Activated T-cell treated with anti-CD3 and anti-CD28 coated beads, Interleukin-2, amount 50 U/mL, for 24 hours (primary cell): Measurements from ENCODE around the gene AGBL4.

Source experiments
- DNase-seq: peaks from one replicate; pipeline ENCODE4 v3.0.0-alpha.2; 2020
- H3K27ac Mint-ChIP-seq: 2 replicates; pipeline ENCODE4 v1.8.0; 2020; ENCODE audit warnings: mild to moderate bottlenecking, mixed read lengths
- H3K27me3 Mint-ChIP-seq: 2 replicates; pipeline ENCODE4 v1.8.0; 2020; ENCODE audit warnings: mixed read lengths
- H3K36me3 Mint-ChIP-seq: 2 replicates; pipeline ENCODE4 v1.8.0; 2020; ENCODE audit warnings: low read depth, mixed read lengths
- H3K4me1 Mint-ChIP-seq: 2 replicates; pipeline ENCODE4 v1.8.0; 2020; ENCODE audit warnings: low read depth, mixed read lengths
- H3K4me3 Mint-ChIP-seq: 2 replicates; pipeline ENCODE4 v1.8.0; 2020; ENCODE audit warnings: mild to moderate bottlenecking, moderate library complexity, mixed read lengths
- H3K9me3 Mint-ChIP-seq: 2 replicates; pipeline ENCODE4 v1.8.0; 2020; ENCODE audit warnings: mixed read lengths

AGBL4 gene

DNA sequence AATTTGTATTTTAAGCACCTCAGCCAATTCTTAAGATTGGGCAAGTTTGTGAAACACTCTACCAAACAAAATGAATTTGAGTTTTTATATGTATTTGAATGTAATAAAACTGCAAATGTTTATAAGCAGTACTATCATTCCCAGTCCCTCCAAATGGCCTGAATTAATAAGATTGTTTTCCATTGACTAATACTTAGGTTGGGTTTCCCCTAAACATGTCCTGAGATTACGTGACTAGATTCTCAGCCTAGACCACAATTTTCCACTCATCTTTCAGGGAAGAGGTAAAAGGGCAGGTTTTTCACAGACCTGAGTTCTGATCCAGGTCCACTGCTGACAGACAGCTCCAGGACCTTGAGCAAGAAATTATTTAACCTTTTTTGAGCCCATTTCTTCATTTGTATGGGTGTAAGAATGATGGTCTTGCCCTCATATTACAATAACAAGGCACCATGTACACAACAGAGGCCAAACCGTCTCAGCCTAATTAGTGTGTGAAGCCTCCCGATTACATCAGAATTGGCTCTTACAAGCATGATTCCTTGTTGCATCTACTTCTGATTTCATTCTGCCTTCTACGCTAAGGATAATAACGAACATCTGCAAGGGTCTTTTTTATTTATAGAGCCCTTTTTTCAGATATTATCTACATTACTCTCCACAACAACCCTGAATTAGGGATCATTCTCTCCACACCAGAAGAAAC, 1298.3 kb downstream of the AGBL4 start:
- H3K4me3 Mint-ChIP-seq, result no peak overlapping the region
- H3K36me3 Mint-ChIP-seq, result peaks cover 2% of the 10 kb centered on the region
- no peaks in the 10 kb centered on the region for H3K9me3 Mint-ChIP-seq
- no peak for DNase-seq
- no peaks in the 10 kb centered on the region for H3K27me3 Mint-ChIP-seq
- H3K27ac Mint-ChIP-seq, result no peak overlapping the region
- H3K4me1 Mint-ChIP-seq, result peaks cover 13% of the 10 kb centered on the region

DNA sequence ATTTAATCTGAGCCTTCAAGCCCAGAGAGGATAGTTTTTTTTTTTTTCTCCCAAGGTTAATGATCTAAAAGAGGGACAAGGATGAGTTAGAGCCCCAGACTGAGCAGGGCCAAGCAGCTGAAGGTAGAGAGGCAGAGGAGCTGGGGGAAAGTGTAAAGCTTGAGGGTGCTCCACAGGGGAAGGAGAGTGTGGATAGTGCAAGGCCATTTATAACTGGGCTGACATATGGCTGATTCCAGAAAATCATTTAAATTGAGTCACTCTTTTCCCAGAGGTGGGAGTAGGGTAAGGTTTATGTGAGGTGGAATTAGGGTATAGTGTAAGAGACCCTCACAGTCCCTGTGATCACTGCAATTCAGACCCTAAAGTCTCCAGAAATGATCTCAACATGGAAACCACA, 1302.8 kb downstream of the AGBL4 start:
- Mint-ChIP-seq H3K9me3 (no peaks in the 10 kb centered on the region), H3K27me3 (no peaks in the 10 kb centered on the region), H3K36me3 (no peaks in the 10 kb centered on the region), H3K4me1 (peaks cover 2% of the 10 kb centered on the region), H3K27ac (no peak overlapping the region), H3K4me3 (no peak overlapping the region)
- no peak for DNase-seq

- Mint-ChIP-seq H3K27ac (no peak overlapping the region), H3K36me3 (no peaks in the 10 kb centered on the region), H3K4me3 (no peak overlapping the region), H3K27me3 (no peaks in the 10 kb centered on the region), H3K4me1 (no peaks in the 10 kb centered on the region), H3K9me3 (no peaks in the 10 kb centered on the region)
- DNase-seq, result no peak
These were observed 1305.0 kb downstream of the AGBL4 start for GRCh38 chr1:48718705-48719104.

- H3K4me3 Mint-ChIP-seq, result no peak overlapping the region
- H3K36me3 Mint-ChIP-seq, result no peaks in the 10 kb centered on the region
- no peak overlapping the region for H3K27ac Mint-ChIP-seq
- no peaks in the 10 kb centered on the region for H3K27me3 Mint-ChIP-seq
- DNase-seq, result no peak
- no peaks in the 10 kb centered on the region for H3K4me1 Mint-ChIP-seq
- H3K9me3 Mint-ChIP-seq, result no peaks in the 10 kb centered on the region
These were observed 1305.6 kb downstream of the AGBL4 start for GRCh38 chr1:48718116-48718630.

- Mint-ChIP-seq H3K27ac (no peak overlapping the region), H3K4me1 (no peaks in the 10 kb centered on the region), H3K27me3 (no peaks in the 10 kb centered on the region), H3K9me3 (no peaks in the 10 kb centered on the region), H3K36me3 (no peaks in the 10 kb centered on the region), H3K4me3 (no peak overlapping the region)
- no peak for DNase-seq
These were observed 1306.7 kb downstream of the AGBL4 start for GRCh38 chr1:48717082-48717481.

DNA sequence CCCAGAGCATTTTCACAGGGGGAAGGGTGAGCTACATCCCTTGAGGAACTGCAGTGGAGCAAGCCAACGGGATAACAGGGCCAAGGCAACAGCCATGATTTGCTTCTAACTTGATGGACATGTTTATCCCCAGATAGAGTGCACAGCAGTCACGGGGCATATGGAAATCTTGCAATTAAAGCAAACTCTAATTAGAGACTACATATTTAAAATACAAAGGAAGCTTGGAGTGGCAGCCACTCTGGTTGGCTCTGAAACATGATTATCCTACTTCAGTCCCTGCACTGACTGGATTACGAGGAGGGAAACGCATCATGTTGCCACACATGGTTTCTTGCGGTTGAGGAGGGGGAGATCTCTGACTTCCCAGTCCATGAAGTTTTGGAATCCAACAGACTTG, 1307.8 kb downstream of the AGBL4 start:
- Mint-ChIP-seq H3K4me3 (no peak overlapping the region), H3K9me3 (no peaks in the 10 kb centered on the region), H3K27ac (no peak overlapping the region), H3K4me1 (no peaks in the 10 kb centered on the region), H3K27me3 (no peaks in the 10 kb centered on the region), H3K36me3 (no peaks in the 10 kb centered on the region)
- DNase-seq, result no peak

- Mint-ChIP-seq H3K36me3 (no peaks in the 10 kb centered on the region), H3K9me3 (no peaks in the 10 kb centered on the region), H3K4me3 (no peak overlapping the region), H3K27ac (no peak overlapping the region), H3K4me1 (no peaks in the 10 kb centered on the region), H3K27me3 (no peaks in the 10 kb centered on the region)
- no peak for DNase-seq
These were observed 1312.8 kb downstream of the AGBL4 start for GRCh38 chr1:48710915-48711314.

DNA sequence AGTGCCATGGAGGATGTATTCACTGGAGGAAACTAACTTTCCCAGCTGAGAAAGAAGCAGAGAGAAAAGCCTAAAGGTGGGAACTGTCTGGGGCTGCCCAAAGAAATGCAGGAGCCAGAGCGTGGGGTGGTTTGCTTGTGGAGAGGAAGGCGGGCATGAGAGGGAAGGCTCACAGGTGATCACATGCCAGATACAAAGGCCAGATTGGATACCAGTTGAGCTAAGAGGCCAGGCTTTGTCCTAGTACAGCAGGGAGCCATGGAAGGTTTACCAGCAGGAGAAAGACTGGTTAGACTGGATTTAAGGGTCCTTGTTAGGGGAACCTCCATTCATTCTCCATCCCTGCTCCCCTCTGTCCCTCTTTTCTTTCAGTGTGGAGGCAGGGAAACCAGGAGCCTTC, 1313.4 kb downstream of the AGBL4 start:
- no peaks in the 10 kb centered on the region for H3K4me1 Mint-ChIP-seq
- no peaks in the 10 kb centered on the region for H3K9me3 Mint-ChIP-seq
- no peaks in the 10 kb centered on the region for H3K27me3 Mint-ChIP-seq
- H3K36me3 Mint-ChIP-seq, result no peaks in the 10 kb centered on the region
- H3K27ac Mint-ChIP-seq, result no peak overlapping the region
- no peak for DNase-seq
- H3K4me3 Mint-ChIP-seq, result no peak overlapping the region

- Mint-ChIP-seq H3K4me3 (no peak overlapping the region), H3K27me3 (peaks cover 21% of the 10 kb centered on the region), H3K36me3 (no peaks in the 10 kb centered on the region), H3K9me3 (no peaks in the 10 kb centered on the region), H3K4me1 (no peaks in the 10 kb centered on the region), H3K27ac (no peak overlapping the region)
- DNase-seq, result no peak
These were observed 1319.0 kb downstream of the AGBL4 start for GRCh38 chr1:48704736-48705135.

DNA sequence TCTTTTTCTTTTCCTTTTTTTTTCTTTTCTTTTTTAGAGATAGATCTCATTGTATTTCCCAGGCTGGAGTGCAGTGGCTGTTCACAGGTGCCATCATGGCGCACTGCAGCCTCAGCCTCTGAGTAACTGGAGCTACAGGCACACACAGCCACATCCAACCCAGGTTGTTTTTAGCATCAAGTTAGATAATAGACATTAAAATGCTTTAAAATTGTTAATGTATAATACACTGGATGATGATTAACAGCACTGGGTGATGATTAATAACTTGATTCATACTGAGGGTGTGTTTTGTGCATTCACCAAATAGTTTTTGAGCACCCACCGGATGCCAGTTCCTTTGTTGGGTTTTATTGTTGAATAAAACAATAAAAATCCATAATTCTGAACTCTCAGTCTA, 1322.3 kb downstream of the AGBL4 start:
- H3K4me3 Mint-ChIP-seq, result no peak overlapping the region
- no peak overlapping the region for H3K27ac Mint-ChIP-seq
- H3K4me1 Mint-ChIP-seq, result no peaks in the 10 kb centered on the region
- no peaks in the 10 kb centered on the region for H3K36me3 Mint-ChIP-seq
- H3K9me3 Mint-ChIP-seq, result no peaks in the 10 kb centered on the region
- no peak for DNase-seq
- H3K27me3 Mint-ChIP-seq, result peaks cover 31% of the 10 kb centered on the region

DNA sequence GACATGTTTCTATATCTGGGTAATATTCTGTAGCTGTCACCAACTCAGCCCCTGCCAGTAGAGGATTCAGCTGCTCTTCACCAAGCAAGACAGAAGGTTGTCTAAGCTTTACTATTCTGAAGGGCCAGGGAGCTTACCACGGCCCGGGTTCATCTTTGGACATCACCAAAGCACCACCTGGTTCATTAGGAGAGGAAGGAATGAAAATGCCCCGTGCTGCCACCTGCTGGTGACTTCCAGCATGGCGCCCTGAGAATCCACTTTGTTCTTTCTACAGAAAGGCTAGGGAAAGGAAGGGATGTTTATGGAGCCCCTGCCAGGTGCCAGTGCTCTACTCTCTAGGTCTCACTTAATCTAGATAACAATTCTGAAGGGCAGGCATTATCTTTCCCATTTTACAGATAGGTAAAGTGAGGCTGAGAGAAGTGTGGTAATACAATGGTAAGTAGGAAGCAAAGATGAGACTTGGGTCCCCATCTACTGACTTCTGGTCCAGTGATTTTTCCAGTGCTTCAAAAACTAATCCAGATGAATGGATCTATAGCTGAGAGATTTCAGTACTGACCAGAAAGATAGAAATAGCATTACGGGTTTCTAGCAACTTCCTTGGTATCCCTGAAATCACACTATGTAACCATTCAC, 1326.6 kb downstream of the AGBL4 start:
- peaks cover 26% of the 10 kb centered on the region for H3K27me3 Mint-ChIP-seq
- H3K4me1 Mint-ChIP-seq, result no peaks in the 10 kb centered on the region
- no peaks in the 10 kb centered on the region for H3K36me3 Mint-ChIP-seq
- peak; percentile 69 for DNase-seq
- H3K9me3 Mint-ChIP-seq, result no peaks in the 10 kb centered on the region
- H3K4me3 Mint-ChIP-seq, result no peak overlapping the region
- no peak overlapping the region for H3K27ac Mint-ChIP-seq

DNA sequence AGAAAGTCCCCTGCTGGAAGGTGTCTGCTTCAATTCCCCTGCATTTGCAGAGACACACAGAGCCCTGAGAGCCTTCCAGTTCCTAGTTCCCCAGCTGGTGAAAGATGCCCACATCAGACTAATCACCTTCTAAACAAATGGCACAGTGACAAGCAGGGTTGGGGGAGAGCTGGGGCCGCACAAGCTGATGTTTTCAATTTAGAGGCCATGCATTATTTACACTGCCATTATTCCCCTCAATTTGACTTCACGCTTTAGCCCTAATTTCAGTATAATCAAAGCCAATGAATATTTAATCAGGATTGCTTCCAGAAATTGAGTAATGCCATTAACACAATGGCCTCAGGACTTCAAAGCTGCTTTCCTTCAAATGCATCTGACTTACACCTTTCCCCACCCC, 1328.6 kb downstream of the AGBL4 start:
- Mint-ChIP-seq H3K4me1 (no peaks in the 10 kb centered on the region), H3K27ac (no peak overlapping the region), H3K36me3 (no peaks in the 10 kb centered on the region), H3K4me3 (no peak overlapping the region), H3K9me3 (no peaks in the 10 kb centered on the region), H3K27me3 (peaks cover 13% of the 10 kb centered on the region)
- no peak for DNase-seq

DNA sequence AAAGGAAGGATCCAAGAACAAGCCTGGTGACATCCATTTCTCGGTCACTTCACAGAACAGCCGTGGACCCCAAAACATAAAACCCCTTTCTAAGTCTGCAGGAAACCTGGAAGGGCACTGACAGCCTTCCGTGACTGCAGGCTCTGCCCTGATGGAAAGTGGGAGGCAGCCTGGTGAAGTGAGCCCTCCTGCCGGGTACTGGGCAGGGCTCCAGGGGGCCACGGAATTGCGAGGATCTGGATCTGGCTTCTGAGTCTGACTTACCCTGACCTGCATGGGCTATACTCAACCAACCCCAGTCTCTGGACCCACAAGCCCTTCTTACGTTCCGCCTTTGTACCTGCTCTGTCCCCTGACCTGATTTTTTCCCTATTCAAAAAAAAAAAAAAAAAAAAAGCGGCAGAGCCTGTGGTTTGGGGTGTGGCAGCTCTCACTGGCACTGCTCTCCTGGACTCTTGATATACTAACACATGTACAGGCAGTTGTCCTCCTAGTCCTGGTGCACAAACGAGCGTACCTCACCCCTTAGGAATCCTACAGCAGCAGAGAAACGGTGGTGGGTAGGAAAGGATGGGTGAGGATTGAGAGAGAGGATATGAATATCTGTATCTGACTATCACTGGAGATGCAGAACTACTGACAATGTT, 1330.0 kb downstream of the AGBL4 start:
- Mint-ChIP-seq H3K4me1 (no peaks in the 10 kb centered on the region), H3K4me3 (no peak overlapping the region), H3K27me3 (peaks cover 5% of the 10 kb centered on the region), H3K36me3 (no peaks in the 10 kb centered on the region), H3K27ac (no peak overlapping the region), H3K9me3 (no peaks in the 10 kb centered on the region)
- DNase-seq, result no peak

- Mint-ChIP-seq H3K4me1 (no peaks in the 10 kb centered on the region), H3K27me3 (peaks cover 5% of the 10 kb centered on the region)
These were observed 1330.6 kb downstream of the AGBL4 start for GRCh38 chr1:48693180-48693579.

DNA sequence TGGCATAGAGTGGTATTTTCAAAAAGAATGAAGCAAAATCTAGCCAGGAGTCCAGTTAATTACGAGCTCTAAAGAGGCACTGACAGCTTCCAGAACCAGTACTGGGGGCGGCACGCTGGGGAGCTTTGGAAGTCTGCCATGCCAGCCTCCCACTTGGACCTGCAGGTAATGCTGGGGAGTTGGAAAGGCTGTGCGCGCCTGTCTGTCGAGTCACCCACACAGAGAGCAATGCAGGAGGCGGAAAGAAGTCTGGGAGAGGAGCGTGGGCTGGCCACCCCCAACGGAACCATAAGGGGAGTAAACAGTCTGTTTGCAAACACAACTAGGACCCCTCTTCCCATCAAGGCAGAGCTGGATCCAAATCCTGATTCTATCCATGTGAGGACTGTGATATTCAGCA, 1331.5 kb downstream of the AGBL4 start:
- no peaks in the 10 kb centered on the region for H3K27me3 Mint-ChIP-seq
- H3K4me3 Mint-ChIP-seq, result no peak overlapping the region
- DNase-seq, result no peak
- H3K4me1 Mint-ChIP-seq, result no peaks in the 10 kb centered on the region
- no peaks in the 10 kb centered on the region for H3K36me3 Mint-ChIP-seq
- no peaks in the 10 kb centered on the region for H3K9me3 Mint-ChIP-seq
- no peak overlapping the region for H3K27ac Mint-ChIP-seq

More at GRCh38 chr1:48693180-48693579, 1330.6 kb downstream of the AGBL4 start:
- no peak for DNase-seq
- Mint-ChIP-seq H3K9me3 (no peaks in the 10 kb centered on the region), H3K36me3 (no peaks in the 10 kb centered on the region), H3K4me3 (no peak overlapping the region), H3K27ac (no peak overlapping the region)
